ENCODE results near the gene ADAM22.

DNA sequence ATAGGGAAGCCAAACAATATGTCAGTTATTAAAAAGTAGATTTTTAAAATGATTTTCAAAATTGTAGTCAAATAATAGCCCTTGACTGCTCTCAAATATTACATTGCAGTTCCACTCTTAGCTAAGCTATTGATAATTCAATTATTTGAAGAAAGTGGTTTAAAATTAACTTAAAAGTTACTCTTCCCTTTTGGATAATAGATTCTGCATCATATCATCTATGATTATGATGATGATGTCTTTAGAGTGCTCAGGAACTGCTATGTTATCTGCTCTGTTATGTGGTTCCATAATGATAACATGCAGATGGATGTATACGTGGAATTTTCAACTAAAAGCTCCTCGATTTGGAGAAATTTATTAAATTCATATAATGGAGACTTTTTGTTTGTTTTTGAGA, 110.0 kb downstream of the ADAM22 start:
- no peak for TF ChIP-seq POLR2A (IDR thresholded peaks at IDR 0.05)
- TF ChIP-seq, protein P1, sequence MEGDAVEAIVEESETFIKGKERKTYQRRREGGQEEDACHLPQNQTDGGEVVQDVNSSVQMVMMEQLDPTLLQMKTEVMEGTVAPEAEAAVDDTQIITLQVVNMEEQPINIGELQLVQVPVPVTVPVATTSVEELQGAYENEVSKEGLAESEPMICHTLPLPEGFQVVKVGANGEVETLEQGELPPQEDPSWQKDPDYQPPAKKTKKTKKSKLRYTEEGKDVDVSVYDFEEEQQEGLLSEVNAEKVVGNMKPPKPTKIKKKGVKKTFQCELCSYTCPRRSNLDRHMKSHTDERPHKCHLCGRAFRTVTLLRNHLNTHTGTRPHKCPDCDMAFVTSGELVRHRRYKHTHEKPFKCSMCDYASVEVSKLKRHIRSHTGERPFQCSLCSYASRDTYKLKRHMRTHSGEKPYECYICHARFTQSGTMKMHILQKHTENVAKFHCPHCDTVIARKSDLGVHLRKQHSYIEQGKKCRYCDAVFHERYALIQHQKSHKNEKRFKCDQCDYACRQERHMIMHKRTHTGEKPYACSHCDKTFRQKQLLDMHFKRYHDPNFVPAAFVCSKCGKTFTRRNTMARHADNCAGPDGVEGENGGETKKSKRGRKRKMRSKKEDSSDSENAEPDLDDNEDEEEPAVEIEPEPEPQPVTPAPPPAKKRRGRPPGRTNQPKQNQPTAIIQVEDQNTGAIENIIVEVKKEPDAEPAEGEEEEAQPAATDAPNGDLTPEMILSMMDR (IDR thresholded peaks at IDR 0.05), result no peak
